OCI-LY7 (cell line): ENCODE data around the gene OR6K2. TPM values are rescaled to one million over a fixed set of nuclear protein-coding genes. Genes with fewer than 3 reads are reported as not detected.

Source experiments
- BruUV-seq: library from RNA; stranded (reverse); fragments of 400-500 nt; replicated peaks from 2 replicates; lab custom pipeline; 2021; lab: Mats Ljungman, UMichigan
- CTCF ChIA-PET: fragments of 300-600 bp; sonication (Branson Sonifier 250); formaldehyde crosslinking; loops from one replicate; lab custom pipeline; 2022; ENCODE audit warnings: antibody characterized with exemption; ENCODE audit not compliant: unreplicated experiment; lab: Charles Lee
- POLR2A ChIA-PET: fragments of 300-600 bp; sonication (Branson Sonifier 250); formaldehyde crosslinking; loops from one replicate; lab custom pipeline; 2022; ENCODE audit warnings: antibody characterized with exemption; lab: Charles Lee
- DNase-seq: peaks from one replicate; pipeline ENCODE4 v3.0.0-alpha.2; 2015; ENCODE audit warnings: low spot score
- H2AFZ ChIP-seq: fragments of 200-600 bp; sonication (generic), shearing (Covaris generic); 2 replicates; pipeline ENCODE4 v1.6.1; 2014; ENCODE audit warnings: mild to moderate bottlenecking, antibody characterized with exemption, low read length, moderate library complexity
- H3K27ac ChIP-seq: fragments of 200-600 bp; sonication (generic); 2 replicates; pipeline ENCODE4 v1.5.1; 2014; ENCODE audit warnings: mixed run types, low read depth, mild to moderate bottlenecking, moderate library complexity, low read length, inconsistent platforms; ENCODE audit not compliant: poor library complexity, severe bottlenecking
- H3K36me3 ChIP-seq: fragments of 200-600 bp; sonication (generic); 2 replicates; pipeline ENCODE4 v1.6.1; 2014; ENCODE audit warnings: mild to moderate bottlenecking, antibody characterized with exemption, low read length, moderate library complexity, mixed read lengths; ENCODE audit not compliant: insufficient read depth
- H3K4me1 ChIP-seq: fragments of 200-600 bp; sonication (generic); 2 replicates; pipeline ENCODE4 v1.5.1; 2014; ENCODE audit warnings: mild to moderate bottlenecking, low read length; ENCODE audit not compliant: insufficient read depth, poor library complexity, severe bottlenecking
- H3K4me2 ChIP-seq: fragments of 200-600 bp; sonication (generic); 2 replicates; pipeline ENCODE4 v1.6.1; 2014; ENCODE audit warnings: mild to moderate bottlenecking, low read length
- H3K4me3 ChIP-seq: fragments of 200-600 bp; sonication (generic); 2 replicates; pipeline ENCODE4 v1.5.1; 2014; ENCODE audit warnings: mild to moderate bottlenecking, low read depth, low read length; ENCODE audit not compliant: poor library complexity, severe bottlenecking
- H3K79me2 ChIP-seq: fragments of 200-600 bp; sonication (generic); 2 replicates; pipeline ENCODE4 v1.6.1; 2016; ENCODE audit warnings: low read depth, mild to moderate bottlenecking, low read length, moderate library complexity, mixed read lengths; ENCODE audit not compliant: insufficient read depth
- H3K9me2 ChIP-seq: fragments of 200-600 bp; sonication (generic); 2 replicates; pipeline ENCODE4 v1.6.1; 2016; ENCODE audit warnings: mild to moderate bottlenecking, low read length, mixed read lengths; ENCODE audit not compliant: insufficient read depth
- H3K9me3 ChIP-seq: fragments of 200-600 bp; sonication (generic); 2 replicates; pipeline ENCODE4 v1.6.1; 2014; ENCODE audit warnings: mild to moderate bottlenecking, mixed run types, low read length, mixed read lengths
- H4K20me1 ChIP-seq: fragments of 200-600 bp; sonication (generic); 2 replicates; pipeline ENCODE4 v1.6.1; 2014; ENCODE audit warnings: mild to moderate bottlenecking, antibody characterized with exemption, low read length, moderate library complexity, mixed read lengths; ENCODE audit not compliant: insufficient read depth
- CTCF ChIP-seq: fragments of 200-600 bp; sonication (generic); conservative IDR thresholded peaks from 2 replicates; pipeline ENCODE4 v1.5.1; 2014; ENCODE audit warnings: mild to moderate bottlenecking, antibody characterized with exemption, low read length, moderate library complexity, mixed read lengths
- EZH2phosphoT487 ChIP-seq: fragments of 200-600 bp; sonication (generic); IDR thresholded peaks from 2 replicates; pipeline ENCODE4 v1.6.1; 2018; ENCODE audit warnings: low read depth, borderline replicate concordance, mild to moderate bottlenecking, mixed run types, antibody characterized with exemption, low read length, moderate library complexity, mixed read lengths
- intact Hi-C: fragments of 100-400 bp; cut with micrococcal nuclease; formaldehyde crosslinking; loops from one replicate; pipeline ENCODE4 v1.10.0; 2022; ENCODE audit not compliant: unreplicated experiment
- total RNA-seq, 2 experiments: library from RNA; depleted of rRNA in 1 of 2; stranded (reverse); fragments of >200 nt in 1 of 2; shearing (Covaris generic) in 1 of 2; gene quantifications; 2 replicates each; pipeline ENCODE4 v1.2.3, GENCODE V29; 2014 to 2022

OR6K2 gene
- total RNA-seq, 2 experiments from 2014 or later, result not detected

- ChIA-PET CTCF (no interaction called here), POLR2A (no interaction called here)
- Histone ChIP-seq H3K9me3 (no peaks in the 10 kb centered on the region), H3K79me2 (no peaks in the 10 kb centered on the region), H3K9me2 (no peaks in the 10 kb centered on the region), H3K4me3 (no peak overlapping the region), H3K36me3 (no peaks in the 10 kb centered on the region), H3K27ac (no peak overlapping the region), H3K4me1 (no peaks in the 10 kb centered on the region), H4K20me1 (no peaks in the 10 kb centered on the region), H3K4me2 (no peak overlapping the region), H2AFZ (no peak overlapping the region)
- TF ChIP-seq CTCF, result no peak
- no peak for TF ChIP-seq EZH2phosphoT487
- DNase-seq, result no peak
- intact Hi-C loops, result no loop called here
- BruUV-seq, result no TSS peak
Observed at GRCh38 chr1:158728510-158729225, 28.2 kb upstream of the OR6K2 start.

GRCh38 chr1:158724442-158724841 is 24.0 kb upstream of the OR6K2 start:
- Histone ChIP-seq H3K4me2 (no peak overlapping the region), H3K79me2 (no peaks in the 10 kb centered on the region), H4K20me1 (no peaks in the 10 kb centered on the region), H2AFZ (no peak overlapping the region), H3K9me2 (no peaks in the 10 kb centered on the region), H3K4me1 (no peaks in the 10 kb centered on the region), H3K36me3 (no peaks in the 10 kb centered on the region), H3K27ac (no peak overlapping the region), H3K4me3 (no peak overlapping the region), H3K9me3 (no peaks in the 10 kb centered on the region)
- intact Hi-C loops, result no loop called here
- TF ChIP-seq CTCF (no peak), EZH2phosphoT487 (no peak)
- BruUV-seq, result no TSS peak
- ChIA-PET POLR2A (no interaction called here), CTCF (no interaction called here)
- no peak for DNase-seq

GRCh38 chr1:158720620-158721019 is 20.2 kb upstream of the OR6K2 start, which contains the start of gene OR6K3:
Gene OR6K3 (minus strand): TSS chr1:158720720. CDS start chr1:158718115, 2,605 bp downstream.
- no peak within 1 kb of the TSS for H3K27ac ChIP-seq
- H3K4me2 ChIP-seq, result no peak within 1 kb of the TSS
- no peaks in the 10 kb centered on the region for H3K36me3 ChIP-seq
- no peak within 1 kb of the TSS for H2AFZ ChIP-seq
- no peak within 1 kb of the TSS for H3K4me3 ChIP-seq
- no peaks in the 10 kb centered on the region for H3K79me2 ChIP-seq
- no peaks in the 10 kb centered on the region for H3K4me1 ChIP-seq
- CTCF ChIA-PET, result no interaction called here
- H3K9me3 ChIP-seq, result no peaks in the 10 kb centered on the region
- POLR2A ChIA-PET, result interaction anchor here (1.2 kb wide), 1 partner anchor 11 kb away, joined by 3 read pairs; no protein-coding TSS in a partner anchor
- DNase-seq, result no peak
- TF ChIP-seq EZH2phosphoT487 (no peak), CTCF (no peak)
- intact Hi-C loops, result no loop called here
- BruUV-seq, result no TSS peak
- H4K20me1 ChIP-seq, result no peaks in the 10 kb centered on the region
- no peaks in the 10 kb centered on the region for H3K9me2 ChIP-seq
